ENCODE measurements around the gene IFNLR1. TPM values are rescaled to one million over a fixed set of nuclear protein-coding genes. Genes with fewer than 3 reads are reported as not detected.

IFNLR1 gene
- total RNA-seq, 1 donor from 2014 or later: 5.6 TPM

- Mint-ChIP-seq H3K4me1 (peaks cover 7% of the 10 kb centered on the region), H3K9me3 (no peaks in the 10 kb centered on the region), H3K36me3 (ENCODE audit: low read depth) (no peaks in the 10 kb centered on the region), H3K27me3 (peaks cover 19% of the 10 kb centered on the region), H3K27ac (no peak within 1 kb of the TSS), H3K4me3 (peak within 1 kb of the TSS; percentile 30)
- intact Hi-C loops (cut with micrococcal nuclease): loop anchor here (1.0 kb wide), 1 partner anchor 41 kb away; no protein-coding TSS in a partner anchor
- peak; percentile 86 for DNase-seq
These were observed 74.9 kb downstream of the IFNLR1 start, which contains the start of gene MYOM3 for GRCh38 chr1:24111996-24112779. Gene MYOM3 (minus strand): TSS chr1:24112135. CDS start chr1:24108636, 3,499 bp downstream.

GRCh38 chr1:24111262-24111995, 75.7 kb downstream of the IFNLR1 start:
- peaks cover 18% of the 10 kb centered on the region for H3K27me3 Mint-ChIP-seq
- intact Hi-C loops (cut with micrococcal nuclease): no loop called here
- peaks cover 7% of the 10 kb centered on the region for H3K4me1 Mint-ChIP-seq
- no peak overlapping the region for H3K27ac Mint-ChIP-seq
- DNase-seq: no peak
- no peaks in the 10 kb centered on the region for H3K9me3 Mint-ChIP-seq
- no peak overlapping the region for H3K4me3 Mint-ChIP-seq
- H3K36me3 Mint-ChIP-seq (ENCODE audit: low read depth): no peaks in the 10 kb centered on the region

- intact Hi-C loops (cut with micrococcal nuclease): no loop called here
- Mint-ChIP-seq H3K27me3 (peaks cover 18% of the 10 kb centered on the region), H3K4me3 (no peak overlapping the region)
These were observed 76.3 kb downstream of the IFNLR1 start for GRCh38 chr1:24110642-24111261.

GRCh38 chr1:24109686-24110475, 77.2 kb downstream of the IFNLR1 start:
- Mint-ChIP-seq H3K36me3 (ENCODE audit: low read depth) (no peaks in the 10 kb centered on the region), H3K4me3 (no peak overlapping the region), H3K4me1 (peaks cover 7% of the 10 kb centered on the region), H3K27ac (no peak overlapping the region), H3K9me3 (no peaks in the 10 kb centered on the region), H3K27me3 (peaks cover 18% of the 10 kb centered on the region)
- no peak for DNase-seq
- intact Hi-C loops (cut with micrococcal nuclease): no loop called here

More at GRCh38 chr1:24110642-24111261, 76.3 kb downstream of the IFNLR1 start:
- H3K36me3 Mint-ChIP-seq (ENCODE audit: low read depth): no peaks in the 10 kb centered on the region
- H3K27ac Mint-ChIP-seq: no peak overlapping the region
- no peaks in the 10 kb centered on the region for H3K9me3 Mint-ChIP-seq
- no peak for DNase-seq
- H3K4me1 Mint-ChIP-seq: peaks cover 7% of the 10 kb centered on the region

GRCh38 chr1:24109166-24109483, 78.0 kb downstream of the IFNLR1 start:
- no peak overlapping the region for H3K4me3 Mint-ChIP-seq
- H3K27me3 Mint-ChIP-seq: peaks cover 18% of the 10 kb centered on the region
- H3K9me3 Mint-ChIP-seq: no peaks in the 10 kb centered on the region
- H3K27ac Mint-ChIP-seq: no peak overlapping the region
- no peak for DNase-seq
- intact Hi-C loops (cut with micrococcal nuclease): no loop called here
- peaks cover 7% of the 10 kb centered on the region for H3K4me1 Mint-ChIP-seq
- H3K36me3 Mint-ChIP-seq (ENCODE audit: low read depth): no peaks in the 10 kb centered on the region

GRCh38 chr1:24108334-24109165, 78.5 kb downstream of the IFNLR1 start:
- Mint-ChIP-seq H3K4me3 (no peak overlapping the region), H3K9me3 (no peaks in the 10 kb centered on the region), H3K36me3 (ENCODE audit: low read depth) (no peaks in the 10 kb centered on the region), H3K4me1 (peaks cover 7% of the 10 kb centered on the region), H3K27me3 (peaks cover 13% of the 10 kb centered on the region), H3K27ac (no peak overlapping the region)
- intact Hi-C loops (cut with micrococcal nuclease): no loop called here
- no peak for DNase-seq

GRCh38 chr1:24107462-24108138, 79.5 kb downstream of the IFNLR1 start:
- intact Hi-C loops (cut with micrococcal nuclease): no loop called here
- DNase-seq: no peak
- Mint-ChIP-seq H3K36me3 (ENCODE audit: low read depth) (no peaks in the 10 kb centered on the region), H3K4me1 (peaks cover 5% of the 10 kb centered on the region), H3K9me3 (no peaks in the 10 kb centered on the region), H3K27me3 (peaks cover 12% of the 10 kb centered on the region), H3K4me3 (no peak overlapping the region), H3K27ac (no peak overlapping the region)

GRCh38 chr1:24105368-24106160, 81.5 kb downstream of the IFNLR1 start:
- Mint-ChIP-seq H3K4me3 (no peak overlapping the region), H3K27me3 (peaks cover 3% of the 10 kb centered on the region), H3K36me3 (ENCODE audit: low read depth) (no peaks in the 10 kb centered on the region), H3K9me3 (no peaks in the 10 kb centered on the region), H3K27ac (no peak overlapping the region), H3K4me1 (no peaks in the 10 kb centered on the region)
- no peak for DNase-seq
- intact Hi-C loops (cut with micrococcal nuclease): no loop called here

- Mint-ChIP-seq H3K27ac (no peak overlapping the region), H3K4me3 (no peak overlapping the region), H3K36me3 (ENCODE audit: low read depth) (no peaks in the 10 kb centered on the region), H3K9me3 (no peaks in the 10 kb centered on the region), H3K4me1 (no peaks in the 10 kb centered on the region), H3K27me3 (peaks cover 3% of the 10 kb centered on the region)
- DNase-seq: no peak
- intact Hi-C loops (cut with micrococcal nuclease): no loop called here
These were observed 82.2 kb downstream of the IFNLR1 start for GRCh38 chr1:24104854-24105253.

Data from activated CD4-positive, alpha-beta T cell treated with anti-CD3 and anti-CD28 coated beads, Interleukin-2, amount 10 ng/mL, durations not matched to agents 24 days and 14 days (primary cell).